Naive thymus-derived CD8-positive, alpha-beta T cell (primary cell): ENCODE results near the gene LACC1. TPM values are rescaled to one million over a fixed set of nuclear protein-coding genes. Genes with fewer than 3 reads are reported as not detected.

Experiments used
- ATAC-seq, 2 donors: fragments of 150-1000 bp; cut with Tn5 transposase in 1 of 2; sonication (Bioruptor Pico), chemical (Tn5 transposase) in 1 of 2; 1 replicate in 1 of 2; 2 replicates in 1 of 2; pipeline ENCODE4 v1.10.0; 2021; ENCODE audit warnings: mild to moderate bottlenecking in 2 of 2, moderate library complexity in 2 of 2
- POLR2A ChIA-PET: fragments of 350-600 bp; sonication (Branson Sonifier 250); formaldehyde crosslinking; loops from one replicate; lab custom pipeline; 2021; ENCODE audit warnings: antibody characterized with exemption; lab: Charles Lee
- DNase-seq, 10 donors: peaks; one replicate each; pipeline versions ENCODE4 v3.0.0 to v3.0.0-alpha.2; 2020 to 2022
- H3K27ac Mint-ChIP-seq, 10 donors: one replicate each; pipeline ENCODE4 v1.8.0; 2020 to 2022; ENCODE audit warnings: mild to moderate bottlenecking in 10 of 10, mixed read lengths in 10 of 10, moderate library complexity in 4 of 10, inconsistent platforms in 1 of 10
- H3K27me3 Mint-ChIP-seq, 5 donors: one replicate each; pipeline ENCODE4 v1.8.0; 2021 to 2022; ENCODE audit warnings: mixed read lengths in 5 of 5
- H3K36me3 Mint-ChIP-seq, 3 donors: one replicate each; pipeline ENCODE4 v1.8.0; 2020 to 2022; ENCODE audit warnings: mixed read lengths in 3 of 3, mild to moderate bottlenecking in 2 of 3, inconsistent platforms in 1 of 3
- H3K4me1 Mint-ChIP-seq, 4 donors: one replicate each; pipeline ENCODE4 v1.8.0; 2021 to 2022; ENCODE audit warnings: mixed read lengths in 4 of 4
- H3K4me3 Mint-ChIP-seq, 10 donors: one replicate each; pipeline ENCODE4 v1.8.0; 2020 to 2022; ENCODE audit warnings: mild to moderate bottlenecking in 10 of 10, mixed read lengths in 10 of 10, moderate library complexity in 6 of 10, inconsistent platforms in 1 of 10
- H3K9me3 Mint-ChIP-seq, 9 donors: one replicate each; pipeline ENCODE4 v1.8.0; 2020 to 2022; ENCODE audit warnings: mixed read lengths in 9 of 9, mild to moderate bottlenecking in 3 of 9, inconsistent platforms in 1 of 9, moderate library complexity in 1 of 9
- polyA plus RNA-seq, 3 donors: library from polyadenylated mRNA; unstranded; fragments of 300-500 nt; fragmentation: Illumina TruSeq; gene quantifications; one replicate each; pipeline ENCODE4 v1.2.3, GENCODE V29; 2021
- total RNA-seq, 8 experiments: library from RNA in 2 of 8; stranded (reverse) in 2 of 8; gene quantifications; one replicate each; pipeline ENCODE4 v1.2.3 and lab custom pipeline; 2021 to 2026

LACC1 gene
- total and polyA plus RNA-seq, 5 experiments from 2014 or later = 0.20 to 3.1 (median 1.6) TPM; not detected in 1

GRCh38 chr13:43905435-43906031, 25.8 kb downstream of the LACC1 start:
- Mint-ChIP-seq H3K4me1 (peaks cover 0 to 2% (median under 1%) of the 10 kb centered on the region in 4 donors), H3K27ac (no peak overlapping the region), H3K36me3 (no peaks in the 10 kb centered on the region), H3K27me3 (peaks cover 0 to 25% (median 12%) of the 10 kb centered on the region in 5 donors), H3K9me3 (no peaks in the 10 kb centered on the region), H3K4me3 (no peak overlapping the region)
- peak in 6 of 10 donors; percentile 34 to 63 (median 48) for DNase-seq
- peak; percentile 66 to 72 for ATAC-seq
- POLR2A ChIA-PET = no interaction called here

- POLR2A ChIA-PET = no interaction called here
- DNase-seq = peak in 5 of 10 donors; percentile 4 to 41 (median 38)
- no peak overlapping the region for H3K27ac Mint-ChIP-seq
- ATAC-seq = no peak
- no peak overlapping the region for H3K4me3 Mint-ChIP-seq
- H3K4me1 Mint-ChIP-seq = peaks cover 0 to 2% (median under 1%) of the 10 kb centered on the region in 4 donors
- H3K36me3 Mint-ChIP-seq = no peaks in the 10 kb centered on the region
- H3K27me3 Mint-ChIP-seq = peaks cover 0 to 32% (median 13%) of the 10 kb centered on the region in 5 donors
- H3K9me3 Mint-ChIP-seq = no peaks in the 10 kb centered on the region
Observed at GRCh38 chr13:43908156-43909126, 28.7 kb downstream of the LACC1 start.

GRCh38 chr13:43910856-43911255, 31.2 kb downstream of the LACC1 start:
- DNase-seq (no peak), ATAC-seq (no peak)
- peaks cover 0 to 27% (median 9%) of the 10 kb centered on the region in 5 donors for H3K27me3 Mint-ChIP-seq
- H3K9me3 Mint-ChIP-seq = no peaks in the 10 kb centered on the region
- no peak overlapping the region for H3K27ac Mint-ChIP-seq
- POLR2A ChIA-PET = no interaction called here
- peaks cover 0 to 2% (median under 1%) of the 10 kb centered on the region in 4 donors for H3K4me1 Mint-ChIP-seq
- H3K4me3 Mint-ChIP-seq = no peak overlapping the region
- no peaks in the 10 kb centered on the region for H3K36me3 Mint-ChIP-seq

- H3K36me3 Mint-ChIP-seq = no peaks in the 10 kb centered on the region
- ATAC-seq (no peak), DNase-seq (no peak)
- no peak overlapping the region for H3K27ac Mint-ChIP-seq
- POLR2A ChIA-PET = no interaction called here
- H3K4me1 Mint-ChIP-seq = peaks cover 0 to 2% (median under 1%) of the 10 kb centered on the region in 4 donors
- peaks cover 0 to 25% (median 9%) of the 10 kb centered on the region in 5 donors for H3K27me3 Mint-ChIP-seq
- H3K9me3 Mint-ChIP-seq = no peaks in the 10 kb centered on the region
- no peak overlapping the region for H3K4me3 Mint-ChIP-seq
Observed at GRCh38 chr13:43911278-43911677, 31.6 kb downstream of the LACC1 start.

GRCh38 chr13:43911871-43912270, 32.2 kb downstream of the LACC1 start:
- Mint-ChIP-seq H3K36me3 (no peaks in the 10 kb centered on the region), H3K9me3 (no peaks in the 10 kb centered on the region), H3K27ac (no peak overlapping the region), H3K4me1 (peaks cover 0 to 2% (median under 1%) of the 10 kb centered on the region in 4 donors), H3K27me3 (peaks cover 0 to 24% (median 8%) of the 10 kb centered on the region in 5 donors), H3K4me3 (no peak overlapping the region)
- POLR2A ChIA-PET = no interaction called here
- DNase-seq (no peak), ATAC-seq (no peak)

GRCh38 chr13:43915451-43915850, 35.7 kb downstream of the LACC1 start:
- no peaks in the 10 kb centered on the region for H3K36me3 Mint-ChIP-seq
- H3K27ac Mint-ChIP-seq = no peak overlapping the region
- H3K27me3 Mint-ChIP-seq = peaks cover 0 to 19% (median 5%) of the 10 kb centered on the region in 5 donors
- no peak for DNase-seq
- no peak overlapping the region for H3K4me3 Mint-ChIP-seq
- ATAC-seq = no peak
- H3K9me3 Mint-ChIP-seq = no peaks in the 10 kb centered on the region
- POLR2A ChIA-PET = no interaction called here
- no peaks in the 10 kb centered on the region for H3K4me1 Mint-ChIP-seq

GRCh38 chr13:43916828-43917227, 37.1 kb downstream of the LACC1 start:
- H3K36me3 Mint-ChIP-seq = no peaks in the 10 kb centered on the region
- no peak overlapping the region for H3K4me3 Mint-ChIP-seq
- no peak for ATAC-seq
- H3K27me3 Mint-ChIP-seq = peaks cover 0 to 24% (median 5%) of the 10 kb centered on the region in 5 donors
- no peaks in the 10 kb centered on the region for H3K4me1 Mint-ChIP-seq
- H3K27ac Mint-ChIP-seq = no peak overlapping the region
- H3K9me3 Mint-ChIP-seq = no peaks in the 10 kb centered on the region
- DNase-seq = no peak
- POLR2A ChIA-PET = no interaction called here

GRCh38 chr13:43918636-43919035, 38.9 kb downstream of the LACC1 start:
- DNase-seq (no peak), ATAC-seq (no peak)
- Mint-ChIP-seq H3K4me1 (no peaks in the 10 kb centered on the region), H3K36me3 (no peaks in the 10 kb centered on the region), H3K4me3 (no peak overlapping the region), H3K27ac (peak overlapping the region in 1 of 10 donors; percentile 17), H3K27me3 (peaks cover 0 to 17% (median 1%) of the 10 kb centered on the region in 5 donors), H3K9me3 (no peaks in the 10 kb centered on the region)
- POLR2A ChIA-PET = no interaction called here

- H3K4me3 Mint-ChIP-seq = no peak overlapping the region
- H3K36me3 Mint-ChIP-seq = no peaks in the 10 kb centered on the region
- no peaks in the 10 kb centered on the region for H3K4me1 Mint-ChIP-seq
- POLR2A ChIA-PET = no interaction called here
- ATAC-seq (no peak), DNase-seq (no peak)
- H3K27me3 Mint-ChIP-seq = peaks cover 3 to 26% (median 10%) of the 10 kb centered on the region in 5 donors
- peak overlapping the region in 1 of 10 donors; percentile 35 for H3K27ac Mint-ChIP-seq
- no peaks in the 10 kb centered on the region for H3K9me3 Mint-ChIP-seq
Observed at GRCh38 chr13:43920965-43921674, 41.4 kb downstream of the LACC1 start.

GRCh38 chr13:43924549-43925245, 45.0 kb downstream of the LACC1 start:
- POLR2A ChIA-PET = no interaction called here
- no peak overlapping the region for H3K27ac Mint-ChIP-seq
- H3K4me1 Mint-ChIP-seq = no peaks in the 10 kb centered on the region
- no peaks in the 10 kb centered on the region for H3K9me3 Mint-ChIP-seq
- H3K36me3 Mint-ChIP-seq = no peaks in the 10 kb centered on the region
- DNase-seq (no peak), ATAC-seq (no peak)
- peaks cover 3 to 19% (median 10%) of the 10 kb centered on the region in 5 donors for H3K27me3 Mint-ChIP-seq
- no peak overlapping the region for H3K4me3 Mint-ChIP-seq

- ATAC-seq = no peak
- peaks cover 0 to 2% (median 0%) of the 10 kb centered on the region in 3 donors for H3K36me3 Mint-ChIP-seq
- no peaks in the 10 kb centered on the region for H3K9me3 Mint-ChIP-seq
- no peaks in the 10 kb centered on the region for H3K4me1 Mint-ChIP-seq
- no peak for DNase-seq
- peaks cover under 1 to 11% (median 4%) of the 10 kb centered on the region in 5 donors for H3K27me3 Mint-ChIP-seq
- H3K27ac Mint-ChIP-seq = no peak overlapping the region
- POLR2A ChIA-PET = no interaction called here
- H3K4me3 Mint-ChIP-seq = no peak overlapping the region
Observed at GRCh38 chr13:43929947-43930346, 50.2 kb downstream of the LACC1 start.

- POLR2A ChIA-PET = no interaction called here
- DNase-seq (no peak), ATAC-seq (no peak)
- H3K27ac Mint-ChIP-seq = no peak overlapping the region
- H3K4me1 Mint-ChIP-seq = no peaks in the 10 kb centered on the region
- no peak overlapping the region for H3K4me3 Mint-ChIP-seq
- peaks cover 0 to 15% (median 4%) of the 10 kb centered on the region in 5 donors for H3K27me3 Mint-ChIP-seq
- H3K9me3 Mint-ChIP-seq = no peaks in the 10 kb centered on the region
- peaks cover 0 to 2% (median 0%) of the 10 kb centered on the region in 3 donors for H3K36me3 Mint-ChIP-seq
Observed at GRCh38 chr13:43933378-43933777, 53.7 kb downstream of the LACC1 start.
